SK-N-SH treated with all-trans-retinoic acid at 6 μM for 48 hours (cell line): ENCODE data around the gene TMEM51.

Source experiments
- ATAC-seq: fragments of 200-7000 bp; cut with Tn5 transposase; 3 replicates; pipeline ENCODE4 v1.9.1; 2020; ENCODE audit warnings: mild to moderate bottlenecking, moderate library complexity
- ARNTL ChIP-seq: fragments of 450-650 bp; formaldehyde crosslinking; IDR thresholded peaks from 2 replicates; pipeline ENCODE4 v1.5.0; 2020; ENCODE audit warnings: low read depth, mild to moderate bottlenecking, moderate library complexity, borderline replicate concordance
- BACH2 ChIP-seq: fragments of 250-450 bp; sonication (Bioruptor Pico); IDR thresholded peaks from 2 replicates; pipeline ENCODE4 v1.9.0; 2021; ENCODE audit warnings: mild to moderate bottlenecking, borderline replicate concordance
- CREB5 ChIP-seq: fragments of 250-450 bp; sonication (Bioruptor Pico); IDR thresholded peaks from 2 replicates; pipeline ENCODE4 v1.5.1; 2020; ENCODE audit warnings: low read depth, mild to moderate bottlenecking, moderate library complexity
- CSDC2 ChIP-seq: fragments of 250-450 bp; sonication (Bioruptor Pico); IDR thresholded peaks from 2 replicates; pipeline ENCODE4 v1.5.0; 2020; ENCODE audit warnings: mild to moderate bottlenecking, moderate library complexity
- CSRNP3 ChIP-seq: fragments of 250-450 bp; sonication (Bioruptor Pico); IDR thresholded peaks from 2 replicates; pipeline ENCODE4 v1.5.1; 2021; ENCODE audit warnings: mild to moderate bottlenecking, moderate library complexity
- ESRRG ChIP-seq: fragments of 250-450 bp; sonication (Bioruptor Pico); IDR thresholded peaks from 2 replicates; pipeline ENCODE4 v1.6.1; 2021; ENCODE audit warnings: mild to moderate bottlenecking
- GLIS3 ChIP-seq: fragments of 250-450 bp; sonication (Bioruptor Pico); IDR thresholded peaks from 2 replicates; pipeline ENCODE4 v1.5.0; 2020; ENCODE audit warnings: mild to moderate bottlenecking, moderate library complexity
- ISL1 ChIP-seq: fragments of 250-450 bp; sonication (Bioruptor Pico); IDR thresholded peaks from 2 replicates; pipeline ENCODE4 v2.1.2; 2022; ENCODE audit warnings: mild to moderate bottlenecking, moderate library complexity
- OSR1 ChIP-seq: fragments of 250-450 bp; sonication (Bioruptor Pico); IDR thresholded peaks from 2 replicates; pipeline ENCODE4 v1.8.0; 2022; ENCODE audit warnings: moderate library complexity, mild to moderate bottlenecking, inconsistent platforms
- PATZ1 ChIP-seq: fragments of 250-450 bp; sonication (Bioruptor Pico); IDR thresholded peaks from 2 replicates; pipeline ENCODE4 v1.8.0; 2020; ENCODE audit warnings: mild to moderate bottlenecking, moderate library complexity, borderline replicate concordance
- PPARA ChIP-seq: fragments of 250-450 bp; sonication (Bioruptor Pico); IDR thresholded peaks from 2 replicates; pipeline ENCODE4 v1.5.0; 2020; ENCODE audit warnings: mild to moderate bottlenecking, borderline replicate concordance
- RARB ChIP-seq: fragments of 250-450 bp; sonication (Bioruptor Pico); IDR thresholded peaks from 2 replicates; pipeline ENCODE4 v1.8.0; 2021; ENCODE audit warnings: mild to moderate bottlenecking, moderate library complexity
- SNAI2 ChIP-seq: fragments of 250-450 bp; sonication (Bioruptor Pico); IDR thresholded peaks from 2 replicates; pipeline ENCODE4 v1.5.0; 2020; ENCODE audit warnings: mild to moderate bottlenecking, moderate library complexity
- TCF4 ChIP-seq: fragments of 250-450 bp; sonication (Bioruptor Pico); IDR thresholded peaks from 2 replicates; pipeline ENCODE4 v1.8.0; 2021; ENCODE audit warnings: mild to moderate bottlenecking, moderate library complexity, borderline replicate concordance
- TOX ChIP-seq: fragments of 250-450 bp; sonication (Bioruptor Pico); IDR thresholded peaks from 2 replicates; pipeline ENCODE4 v1.8.0; 2021; ENCODE audit warnings: mild to moderate bottlenecking, moderate library complexity, borderline replicate concordance
- TSHZ2 ChIP-seq: fragments of 250-450 bp; sonication (Bioruptor Pico); IDR thresholded peaks from 2 replicates; pipeline ENCODE4 v1.5.0; 2020; ENCODE audit warnings: mild to moderate bottlenecking, moderate library complexity
- ZC3H10 ChIP-seq: fragments of 250-450 bp; sonication (Bioruptor Pico); IDR thresholded peaks from 2 replicates; pipeline ENCODE4 v1.5.1; 2021; ENCODE audit warnings: mild to moderate bottlenecking, moderate library complexity
- ZFP3 ChIP-seq: fragments of 250-450 bp; sonication (Bioruptor Pico); IDR thresholded peaks from 2 replicates; pipeline ENCODE4 v1.5.0; 2020; ENCODE audit warnings: mild to moderate bottlenecking, moderate library complexity
- ZFP30 ChIP-seq: fragments of 450-650 bp; formaldehyde crosslinking; IDR thresholded peaks from 2 replicates; pipeline ENCODE4 v1.5.0; 2022; ENCODE audit warnings: mild to moderate bottlenecking, moderate library complexity
- ZNF565 ChIP-seq: fragments of 450-650 bp; formaldehyde crosslinking; conservative IDR thresholded peaks from 2 replicates; pipeline ENCODE4 v1.5.0; 2020; ENCODE audit warnings: low read depth, mild to moderate bottlenecking, moderate library complexity
- ZNF70 ChIP-seq: fragments of 450-650 bp; formaldehyde crosslinking; IDR thresholded peaks from 2 replicates; pipeline ENCODE4 v1.5.0; 2020; ENCODE audit warnings: mild to moderate bottlenecking, moderate library complexity
- ZNF8 ChIP-seq: fragments of 450-650 bp; formaldehyde crosslinking; IDR thresholded peaks from 2 replicates; pipeline ENCODE4 v1.5.0; 2020; ENCODE audit warnings: mild to moderate bottlenecking, moderate library complexity

Gene TMEM51

GRCh38 chr1:15186073-15186845 is 32.7 kb downstream of the TMEM51 start (continued):
- TF ChIP-seq CSRNP3 (CRISPR knock-in tag) (no peak), SNAI2 (CRISPR knock-in tag) (no peak)

- peak; percentile 15; the same call in 2 of the 3 replicates for ATAC-seq
- no peak for TF ChIP-seq RARB (CRISPR knock-in tag)
- TF ChIP-seq CREB5 = no peak
- TF ChIP-seq ARNTL (CRISPR knock-in tag) = no peak
Observed at GRCh38 chr1:15186846-15187151, 33.3 kb downstream of the TMEM51 start.

- ATAC-seq = peak; percentile 52
- TF ChIP-seq CSDC2 (CRISPR knock-in tag) = no peak
- TF ChIP-seq ESRRG (CRISPR knock-in tag) = no peak
- no peak for TF ChIP-seq RARB (CRISPR knock-in tag)
- no peak for TF ChIP-seq ZFP30 (CRISPR knock-in tag)
- no peak for TF ChIP-seq PPARA (CRISPR knock-in tag)
Observed at GRCh38 chr1:15187175-15188129, 33.9 kb downstream of the TMEM51 start.

- ATAC-seq = peak; percentile 49
Observed at GRCh38 chr1:15188130-15188524, 34.6 kb downstream of the TMEM51 start.

More at GRCh38 chr1:15188130-15188524, 34.6 kb downstream of the TMEM51 start:
- no peak for TF ChIP-seq OSR1 (CRISPR knock-in tag)
- TF ChIP-seq CREB5 = no peak
- TF ChIP-seq CSRNP3 (CRISPR knock-in tag) = no peak
- TF ChIP-seq ZC3H10 = no peak
- TF ChIP-seq ARNTL (CRISPR knock-in tag) = no peak
- TF ChIP-seq PATZ1 (CRISPR knock-in tag) = no peak
- TF ChIP-seq TOX (CRISPR knock-in tag) = no peak
- no peak for TF ChIP-seq TCF4 (CRISPR knock-in tag)
- TF ChIP-seq ZFP30 (CRISPR knock-in tag) = no peak
- TF ChIP-seq ZNF565 (CRISPR knock-in tag) = no peak
- TF ChIP-seq TSHZ2 (CRISPR knock-in tag) = no peak
- no peak for TF ChIP-seq ZNF70 (CRISPR knock-in tag)
- no peak for TF ChIP-seq BACH2
- no peak for TF ChIP-seq ISL1 (CRISPR knock-in tag)
- TF ChIP-seq ZNF8 (CRISPR knock-in tag) = no peak
- no peak for TF ChIP-seq ESRRG (CRISPR knock-in tag)
- TF ChIP-seq GLIS3 = no peak
- TF ChIP-seq ZFP3 (CRISPR knock-in tag) = no peak
- no peak for TF ChIP-seq PPARA (CRISPR knock-in tag)
